HL-60 (cell line): ENCODE measurements around the gene FCN2.

Source experiments
- DNase-seq, 2 experiments: peaks; one replicate each; pipeline ENCODE4 v3.0.0-alpha.2; 2010 to 2020; ENCODE audit warnings: low read depth in 1 of 2, low spot score in 1 of 2
- H3K27ac ChIP-seq: fragments of 250-450 bp; sonication (Bioruptor Pico); replicated peaks from 2 replicates; pipeline ENCODE4 v1.5.1; 2020; ENCODE audit warnings: mild to moderate bottlenecking, moderate library complexity
- H3K27me3 ChIP-seq: fragments of 250-450 bp; sonication (Bioruptor Pico); 2 replicates; pipeline ENCODE4 v1.5.1; 2021; ENCODE audit warnings: mild to moderate bottlenecking, moderate library complexity; ENCODE audit not compliant: insufficient read depth, poor library complexity, severe bottlenecking
- H3K4me3 ChIP-seq: replicated peaks from 2 replicates; pipeline ENCODE4 v1.5.1; 2011; ENCODE audit warnings: mild to moderate bottlenecking, control low read depth, low read length; ENCODE audit not compliant: insufficient read depth
- GABPA ChIP-seq: IDR thresholded peaks from 2 replicates; pipeline ENCODE4 v1.6.1; 2012; ENCODE audit warnings: low read depth
- POLR2AphosphoS5 ChIP-seq: IDR thresholded peaks from 2 replicates; pipeline ENCODE4 v1.6.1; 2012; ENCODE audit warnings: low read depth
- SPI1 ChIP-seq: IDR thresholded peaks from 2 replicates; pipeline ENCODE4 v1.6.1; 2012; ENCODE audit warnings: low read depth, mild to moderate bottlenecking, borderline replicate concordance
- TF ChIP-seq, protein P1 (sequence below): IDR thresholded peaks from one replicate; pipeline ENCODE4 v1.5.1; 2011; ENCODE audit warnings: low read length, control low read depth, inconsistent platforms; ENCODE audit not compliant: insufficient read depth
- TF ChIP-seq, protein P2 (sequence below): IDR thresholded peaks from 2 replicates; pipeline ENCODE4 v1.6.1; 2012; ENCODE audit warnings: low read depth; ENCODE audit not compliant: insufficient replicate concordance

FCN2 gene

GRCh38 chr9:134835987-134836386 lies 44.6 kb upstream of the FCN2 start:
- Histone ChIP-seq H3K27me3 (no peaks in the 10 kb centered on the region), H3K27ac (no peak overlapping the region), H3K4me3 (no peak overlapping the region)
- TF ChIP-seq, protein P1, sequence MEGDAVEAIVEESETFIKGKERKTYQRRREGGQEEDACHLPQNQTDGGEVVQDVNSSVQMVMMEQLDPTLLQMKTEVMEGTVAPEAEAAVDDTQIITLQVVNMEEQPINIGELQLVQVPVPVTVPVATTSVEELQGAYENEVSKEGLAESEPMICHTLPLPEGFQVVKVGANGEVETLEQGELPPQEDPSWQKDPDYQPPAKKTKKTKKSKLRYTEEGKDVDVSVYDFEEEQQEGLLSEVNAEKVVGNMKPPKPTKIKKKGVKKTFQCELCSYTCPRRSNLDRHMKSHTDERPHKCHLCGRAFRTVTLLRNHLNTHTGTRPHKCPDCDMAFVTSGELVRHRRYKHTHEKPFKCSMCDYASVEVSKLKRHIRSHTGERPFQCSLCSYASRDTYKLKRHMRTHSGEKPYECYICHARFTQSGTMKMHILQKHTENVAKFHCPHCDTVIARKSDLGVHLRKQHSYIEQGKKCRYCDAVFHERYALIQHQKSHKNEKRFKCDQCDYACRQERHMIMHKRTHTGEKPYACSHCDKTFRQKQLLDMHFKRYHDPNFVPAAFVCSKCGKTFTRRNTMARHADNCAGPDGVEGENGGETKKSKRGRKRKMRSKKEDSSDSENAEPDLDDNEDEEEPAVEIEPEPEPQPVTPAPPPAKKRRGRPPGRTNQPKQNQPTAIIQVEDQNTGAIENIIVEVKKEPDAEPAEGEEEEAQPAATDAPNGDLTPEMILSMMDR: no peak
- no peak for DNase-seq

- DNase-seq: no peak
- no peaks in the 10 kb centered on the region for H3K27me3 ChIP-seq
- no peak overlapping the region for H3K4me3 ChIP-seq
- H3K27ac ChIP-seq: no peak overlapping the region
- TF ChIP-seq, protein P1: no peak
- TF ChIP-seq POLR2AphosphoS5 (no peak), GABPA (no peak), SPI1 (no peak)
- TF ChIP-seq, protein P2, sequence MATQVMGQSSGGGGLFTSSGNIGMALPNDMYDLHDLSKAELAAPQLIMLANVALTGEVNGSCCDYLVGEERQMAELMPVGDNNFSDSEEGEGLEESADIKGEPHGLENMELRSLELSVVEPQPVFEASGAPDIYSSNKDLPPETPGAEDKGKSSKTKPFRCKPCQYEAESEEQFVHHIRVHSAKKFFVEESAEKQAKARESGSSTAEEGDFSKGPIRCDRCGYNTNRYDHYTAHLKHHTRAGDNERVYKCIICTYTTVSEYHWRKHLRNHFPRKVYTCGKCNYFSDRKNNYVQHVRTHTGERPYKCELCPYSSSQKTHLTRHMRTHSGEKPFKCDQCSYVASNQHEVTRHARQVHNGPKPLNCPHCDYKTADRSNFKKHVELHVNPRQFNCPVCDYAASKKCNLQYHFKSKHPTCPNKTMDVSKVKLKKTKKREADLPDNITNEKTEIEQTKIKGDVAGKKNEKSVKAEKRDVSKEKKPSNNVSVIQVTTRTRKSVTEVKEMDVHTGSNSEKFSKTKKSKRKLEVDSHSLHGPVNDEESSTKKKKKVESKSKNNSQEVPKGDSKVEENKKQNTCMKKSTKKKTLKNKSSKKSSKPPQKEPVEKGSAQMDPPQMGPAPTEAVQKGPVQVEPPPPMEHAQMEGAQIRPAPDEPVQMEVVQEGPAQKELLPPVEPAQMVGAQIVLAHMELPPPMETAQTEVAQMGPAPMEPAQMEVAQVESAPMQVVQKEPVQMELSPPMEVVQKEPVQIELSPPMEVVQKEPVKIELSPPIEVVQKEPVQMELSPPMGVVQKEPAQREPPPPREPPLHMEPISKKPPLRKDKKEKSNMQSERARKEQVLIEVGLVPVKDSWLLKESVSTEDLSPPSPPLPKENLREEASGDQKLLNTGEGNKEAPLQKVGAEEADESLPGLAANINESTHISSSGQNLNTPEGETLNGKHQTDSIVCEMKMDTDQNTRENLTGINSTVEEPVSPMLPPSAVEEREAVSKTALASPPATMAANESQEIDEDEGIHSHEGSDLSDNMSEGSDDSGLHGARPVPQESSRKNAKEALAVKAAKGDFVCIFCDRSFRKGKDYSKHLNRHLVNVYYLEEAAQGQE: no peak
These were observed 44.1 kb upstream of the FCN2 start for GRCh38 chr9:134836406-134836970.

DNA sequence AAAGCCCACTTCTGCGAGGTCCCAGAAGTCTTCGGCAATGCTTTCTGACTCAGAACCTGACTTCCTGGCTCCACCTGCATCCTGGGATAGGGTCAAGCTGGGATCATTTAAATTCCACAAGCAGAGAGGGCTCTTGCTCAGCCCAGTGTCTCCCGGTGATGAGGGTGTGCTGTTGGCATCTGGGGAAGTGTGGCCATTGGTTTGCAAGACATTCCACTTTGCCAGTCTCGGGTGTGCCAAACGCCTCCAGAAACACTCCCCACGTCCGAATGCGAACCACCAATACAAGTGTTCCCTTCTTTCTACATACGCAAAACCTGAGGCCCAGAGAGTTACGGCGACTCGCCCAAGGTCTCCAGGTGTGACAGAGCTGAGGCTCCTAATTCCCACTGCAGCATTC lies 43.1 kb upstream of the FCN2 start:
- Histone ChIP-seq H3K4me3 (no peak overlapping the region), H3K27ac (no peak overlapping the region), H3K27me3 (no peaks in the 10 kb centered on the region)
- no peak for DNase-seq
- no peak for TF ChIP-seq POLR2AphosphoS5

DNA sequence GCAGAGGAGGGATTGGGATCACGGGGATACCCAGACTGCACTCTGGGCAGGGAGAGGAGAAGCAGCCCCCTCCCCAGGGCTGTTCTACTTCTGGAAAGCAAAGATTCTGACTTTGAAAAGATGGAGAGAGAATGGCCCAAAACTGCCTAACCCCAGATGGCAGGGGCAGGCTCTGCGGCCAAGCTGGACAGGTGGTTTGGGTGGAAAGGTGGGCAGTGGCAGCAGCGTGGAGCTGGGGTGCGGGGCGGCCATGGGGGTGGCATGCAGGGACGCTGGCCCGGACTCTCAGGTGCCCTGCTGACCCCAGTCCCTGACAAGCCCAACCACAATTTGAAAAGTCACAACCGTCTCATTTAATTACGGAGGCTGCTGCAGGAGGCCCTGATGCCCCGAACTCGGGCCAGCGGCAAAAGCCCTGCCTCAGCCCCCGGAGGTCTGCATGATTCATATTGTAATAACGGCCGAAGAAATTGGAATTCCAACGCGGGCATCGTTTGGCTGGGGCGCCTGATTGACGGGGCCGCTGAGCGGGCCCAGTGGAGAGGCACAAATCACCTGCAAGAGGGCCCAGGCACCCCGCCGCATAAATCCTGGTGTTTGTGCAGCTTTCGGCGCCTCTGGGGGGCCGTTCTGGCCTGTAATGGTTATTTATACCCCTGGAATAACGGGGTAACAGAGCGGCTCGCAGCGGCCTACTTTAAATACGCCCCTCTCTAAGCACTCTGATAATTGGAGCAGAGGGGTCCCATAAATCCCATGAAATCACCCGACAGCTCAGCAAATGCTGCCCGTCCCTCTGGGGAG lies 41.8 kb upstream of the FCN2 start:
- Histone ChIP-seq H3K27ac (no peak overlapping the region), H3K27me3 (no peaks in the 10 kb centered on the region), H3K4me3 (no peak overlapping the region)
- TF ChIP-seq, protein P1: no peak
- TF ChIP-seq GABPA: no peak
- no peak for TF ChIP-seq SPI1
- TF ChIP-seq POLR2AphosphoS5: no peak
- TF ChIP-seq, protein P2: no peak
- DNase-seq: no peak
